ENCODE measurements around the gene AXL. TPM values are rescaled to one million over a fixed set of nuclear protein-coding genes. Genes with fewer than 3 reads are reported as not detected.
A peak's percentile ranks its signal among the peaks of the same experiment; 100 is the strongest.

The AXL gene
- total and polyA plus RNA-seq, 12 donors: 6.5 to 22.8 (median 9.8) TPM

GRCh38 chr19:41245843-41246242 lies 26.8 kb downstream of the AXL start:
- ATAC-seq: peak in 2 of 8 donors; percentile 30 to 37
- WGBS, 2 donors: 69 to 80% methylated on average over 3 of the region's 3 CpGs
- DNase-seq: no peak
- H3K27ac ChIP-seq: no peak overlapping the region
- peaks cover 0 to 97% (median 20%) of the 10 kb centered on the region in 9 donors for H3K36me3 ChIP-seq
- intact Hi-C loops (cut with DNase I): no loop called here
- no peaks in the 10 kb centered on the region for H3K9me3 ChIP-seq
- H3K4me3 ChIP-seq: no peak overlapping the region
- no peak for TF ChIP-seq CTCF (IDR thresholded peaks at IDR 0.05)
- no peaks in the 10 kb centered on the region for H3K4me1 ChIP-seq
- H3K27me3 ChIP-seq: no peaks in the 10 kb centered on the region

- Histone ChIP-seq H3K36me3 (peaks cover 0 to 94% (median 26%) of the 10 kb centered on the region in 9 donors), H3K4me1 (peaks cover 0 to 4% (median 0%) of the 10 kb centered on the region in 9 donors), H3K9me3 (no peaks in the 10 kb centered on the region), H3K27ac (no peak overlapping the region), H3K4me3 (no peak overlapping the region), H3K27me3 (peaks cover 0 to 5% (median 0%) of the 10 kb centered on the region in 7 donors)
- intact Hi-C loops (cut with DNase I): no loop called here
- WGBS, 2 donors: 93 to 95% methylated on average over 4 of the region's 4 CpGs
- TF ChIP-seq CTCF (IDR thresholded peaks at IDR 0.05): no peak
- ATAC-seq (no peak), DNase-seq (no peak)
Measured at GRCh38 chr19:41248895-41249294, 29.9 kb downstream of the AXL start.

- Histone ChIP-seq H3K4me3 (no peak overlapping the region), H3K27me3 (peaks cover 0 to 5% (median 0%) of the 10 kb centered on the region in 7 donors), H3K27ac (no peak overlapping the region), H3K9me3 (no peaks in the 10 kb centered on the region), H3K36me3 (peaks cover 0 to 94% (median 26%) of the 10 kb centered on the region in 9 donors), H3K4me1 (peaks cover 0 to 4% (median 0%) of the 10 kb centered on the region in 9 donors)
- ATAC-seq: no peak
- WGBS, 2 donors: 85 to 89% methylated on average over 9 of the region's 9 CpGs
- no peak for DNase-seq
- intact Hi-C loops (cut with DNase I): loop anchor here in 1 of 10 donors (5.0 kb wide), 1 partner anchor 33 kb away; the partner anchor contains the start of gene AXL
- TF ChIP-seq CTCF (IDR thresholded peaks at IDR 0.05): no peak
Measured at GRCh38 chr19:41249707-41250423, 30.8 kb downstream of the AXL start.

- DNase-seq (no peak), ATAC-seq (no peak)
- peaks cover 0 to 4% (median 0%) of the 10 kb centered on the region in 9 donors for H3K4me1 ChIP-seq
- no peak overlapping the region for H3K4me3 ChIP-seq
- 93 to 95% methylated on average over 6 of the region's 6 CpGs for WGBS, 2 donors
- peaks cover 0 to 5% (median 0%) of the 10 kb centered on the region in 7 donors for H3K27me3 ChIP-seq
- H3K9me3 ChIP-seq: no peaks in the 10 kb centered on the region
- intact Hi-C loops (cut with DNase I): loop anchor here in 1 of 10 donors (5.0 kb wide), 1 partner anchor 36 kb away; the partner anchor contains the start of gene AXL
- H3K36me3 ChIP-seq: peaks cover 0 to 97% (median 19%) of the 10 kb centered on the region in 9 donors
- no peak overlapping the region for H3K27ac ChIP-seq
- no peak for TF ChIP-seq CTCF (IDR thresholded peaks at IDR 0.05)
Measured at GRCh38 chr19:41253660-41254059, 34.6 kb downstream of the AXL start.

Measured in heart right ventricle (tissue), 16 donors.